Measurements from ENCODE around the gene TP53BP2.
"Not testable (repeated sequence)": the region's sequence is repeated elsewhere in the genome, so short reads cannot be mapped to it uniquely, and the experiment has no call there.

Gene TP53BP2

DNA sequence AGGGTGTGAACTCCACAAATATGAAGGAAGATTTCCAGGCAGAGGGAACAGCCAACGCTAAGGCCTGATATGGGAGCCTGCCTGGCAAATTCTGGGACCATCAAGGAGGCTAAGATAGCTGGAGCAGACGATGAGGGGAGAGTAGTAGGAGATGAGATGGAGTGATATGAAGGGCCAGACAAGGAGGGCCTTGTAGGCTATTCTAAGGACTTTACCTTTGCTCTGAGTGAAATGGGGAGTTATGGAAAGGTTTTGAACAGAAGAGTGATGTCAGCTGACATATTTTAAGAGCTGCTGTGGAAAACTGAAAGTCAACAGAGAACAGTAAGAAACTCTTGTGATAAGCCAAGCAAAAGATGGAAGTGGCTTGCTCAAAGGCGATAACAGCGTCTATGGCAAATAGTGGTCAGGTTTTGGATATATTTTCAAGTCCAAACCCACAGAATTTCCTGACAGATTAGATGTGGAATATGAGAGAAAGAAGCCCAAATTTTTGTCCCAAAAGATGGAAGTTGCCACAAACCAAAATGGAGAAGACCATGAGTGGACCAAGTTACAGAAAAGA lies 2.1 kb upstream of the TP53BP2 start:
- DNase-seq (ENCODE audit: low spot score in 2 of 2), result no peak
- H3K27me3 Mint-ChIP-seq, result no peaks in the 10 kb centered on the region
- peaks cover 26% of the 10 kb centered on the region for H3K4me1 Mint-ChIP-seq
- H3K27ac Mint-ChIP-seq (ENCODE audit: low read depth), result peak overlapping the region; percentile 5
- no peaks in the 10 kb centered on the region for H3K9me3 Mint-ChIP-seq
- peaks cover 18% of the 10 kb centered on the region for H3K36me3 Mint-ChIP-seq (ENCODE audit: insufficient read depth)
- no peak overlapping the region for H3K4me3 Mint-ChIP-seq
- ATAC-seq (replicated peaks; ENCODE audit: extremely low read depth, poor library complexity, severe bottlenecking), result no peak

DNA sequence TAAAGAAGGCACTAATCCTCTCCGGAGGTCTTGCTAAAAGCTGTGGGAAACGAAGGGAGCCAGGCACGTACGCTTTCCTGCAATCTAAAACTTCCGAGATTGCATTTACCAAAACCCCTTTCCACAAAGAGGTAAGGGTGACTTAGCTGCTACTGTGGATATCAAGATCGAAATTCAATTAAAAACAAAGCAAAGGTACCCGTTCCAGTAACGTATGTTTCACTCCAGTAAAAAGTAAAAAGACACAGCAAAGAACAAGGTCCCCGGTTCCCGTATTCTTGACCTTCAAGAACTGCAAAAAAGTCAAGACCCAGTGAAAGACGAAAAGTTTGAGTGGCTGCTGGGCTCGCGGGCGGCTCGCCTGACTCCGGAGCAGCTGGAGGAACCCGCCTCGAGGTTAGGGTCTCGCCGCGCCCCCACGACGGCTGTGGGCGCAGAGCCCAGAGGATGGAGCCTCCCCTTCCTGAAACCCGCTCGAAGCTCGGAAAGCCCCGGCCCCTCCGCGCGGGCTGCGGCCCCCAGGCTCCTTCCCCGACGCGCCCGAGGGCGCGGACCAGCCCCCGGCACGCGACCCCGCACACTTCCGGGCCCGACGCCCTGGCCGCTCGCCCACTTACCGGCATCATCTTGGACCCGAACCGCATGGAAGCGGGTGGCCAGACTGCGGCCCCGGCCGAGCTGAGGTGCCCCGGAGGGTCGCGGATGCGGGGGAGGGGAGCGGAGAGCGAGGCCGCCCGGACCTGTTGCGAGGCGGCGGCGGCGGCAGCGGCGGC lies 524 bp downstream of the TP53BP2 start:
- ATAC-seq (replicated peaks; ENCODE audit: extremely low read depth, poor library complexity, severe bottlenecking) (peak; percentile 47), DNase-seq (ENCODE audit: low spot score in 2 of 2) (peak; percentile 43 to 45)
- Mint-ChIP-seq H3K36me3 (ENCODE audit: insufficient read depth) (peaks cover 20% of the 10 kb centered on the region), H3K4me3 (peak overlapping the region; percentile 98), H3K27me3 (no peaks in the 10 kb centered on the region), H3K27ac (ENCODE audit: low read depth) (peak overlapping the region; percentile 96), H3K4me1 (peaks cover 34% of the 10 kb centered on the region), H3K9me3 (no peaks in the 10 kb centered on the region)

DNA sequence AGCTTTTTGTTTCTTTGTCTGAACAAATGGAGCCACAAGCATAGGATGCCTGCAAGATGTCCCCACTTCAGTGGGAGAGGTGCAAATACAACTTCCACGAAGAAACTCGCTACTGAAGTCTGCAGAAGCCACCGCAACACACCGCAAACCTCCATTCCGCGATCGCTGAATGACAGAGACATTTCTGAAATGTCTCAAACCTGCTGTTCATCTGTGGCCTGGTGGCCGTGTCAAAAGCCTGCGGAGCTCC lies 1.0 kb downstream of the TP53BP2 start:
- H3K27ac Mint-ChIP-seq (ENCODE audit: low read depth), result peak overlapping the region; percentile 96
- no peaks in the 10 kb centered on the region for H3K27me3 Mint-ChIP-seq
- peaks cover 20% of the 10 kb centered on the region for H3K36me3 Mint-ChIP-seq (ENCODE audit: insufficient read depth)
- peaks cover 37% of the 10 kb centered on the region for H3K4me1 Mint-ChIP-seq
- H3K4me3 Mint-ChIP-seq, result peak overlapping the region; percentile 98
- DNase-seq (ENCODE audit: low spot score in 2 of 2), result peak; percentile 24 to 29
- H3K9me3 Mint-ChIP-seq, result no peaks in the 10 kb centered on the region
- ATAC-seq (replicated peaks; ENCODE audit: extremely low read depth, poor library complexity, severe bottlenecking), result peak; percentile 2

DNA sequence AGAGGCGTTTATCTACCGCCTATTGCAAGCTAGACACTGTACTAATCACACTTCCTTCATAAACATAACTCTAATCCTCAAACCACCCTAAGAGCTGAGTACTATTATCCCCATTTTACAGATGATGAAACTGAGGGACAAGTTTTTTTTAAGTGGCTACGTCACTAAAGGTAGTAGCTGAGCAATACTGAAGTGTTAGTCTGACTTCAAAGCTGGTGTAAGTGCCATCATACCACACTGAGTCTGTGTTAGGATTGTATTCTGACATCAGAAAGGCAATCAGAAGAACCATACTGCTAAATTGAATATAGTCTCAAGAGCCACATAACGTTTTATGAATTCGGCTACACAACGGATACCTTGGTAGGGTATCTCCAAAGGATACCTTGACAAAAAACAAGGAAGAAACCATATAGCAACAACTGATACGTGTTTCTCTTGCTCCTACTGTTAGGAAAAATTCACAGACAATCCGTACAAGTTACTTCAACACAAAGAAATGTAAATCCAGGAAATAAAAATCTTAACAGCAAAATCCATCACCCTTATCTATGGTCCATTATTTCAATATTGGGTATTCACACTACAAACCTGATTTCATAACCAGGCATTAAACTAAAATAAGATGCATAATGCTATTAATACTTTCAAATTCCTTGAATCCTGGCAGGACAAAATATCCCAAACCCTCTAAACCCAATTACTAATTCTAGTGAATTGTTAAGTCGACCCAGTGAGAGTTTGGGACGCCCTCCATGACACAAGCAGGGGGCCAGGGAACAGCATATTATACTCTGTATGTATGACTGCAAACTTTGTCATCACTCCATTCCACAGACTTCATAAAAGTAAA lies 1.6 kb downstream of the TP53BP2 start:
- Mint-ChIP-seq H3K9me3 (no peaks in the 10 kb centered on the region), H3K36me3 (ENCODE audit: insufficient read depth) (peaks cover 20% of the 10 kb centered on the region), H3K27me3 (no peaks in the 10 kb centered on the region), H3K27ac (ENCODE audit: low read depth) (peak overlapping the region; percentile 96), H3K4me1 (peaks cover 37% of the 10 kb centered on the region), H3K4me3 (peak overlapping the region; percentile 98)
- DNase-seq (ENCODE audit: low spot score in 2 of 2) (no peak), ATAC-seq (replicated peaks; ENCODE audit: extremely low read depth, poor library complexity, severe bottlenecking) (peak; percentile 22)

DNA sequence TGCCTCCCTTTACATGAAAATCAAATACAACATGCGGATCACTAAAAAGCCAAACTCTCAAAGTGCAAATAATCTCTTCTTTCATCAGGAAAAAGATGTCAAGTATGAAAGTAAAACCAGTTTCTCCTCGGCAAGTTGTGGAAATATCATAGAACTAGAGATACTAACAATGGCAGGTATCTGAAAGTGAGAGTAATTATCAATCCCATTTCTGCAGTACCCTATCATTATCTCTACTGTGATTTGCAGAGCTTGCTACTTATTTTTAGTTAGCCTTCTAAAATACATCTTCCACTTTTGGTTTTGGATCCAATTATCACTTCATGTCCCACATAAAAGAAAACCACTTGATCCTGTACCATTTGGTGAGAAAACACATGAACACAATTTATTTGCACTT lies 3.0 kb downstream of the TP53BP2 start:
- peak overlapping the region; percentile 29 for H3K27ac Mint-ChIP-seq (ENCODE audit: low read depth)
- H3K36me3 Mint-ChIP-seq (ENCODE audit: insufficient read depth), result peaks cover 18% of the 10 kb centered on the region
- no peaks in the 10 kb centered on the region for H3K9me3 Mint-ChIP-seq
- no peaks in the 10 kb centered on the region for H3K27me3 Mint-ChIP-seq
- peaks cover 51% of the 10 kb centered on the region for H3K4me1 Mint-ChIP-seq
- no peak for DNase-seq (ENCODE audit: low spot score in 2 of 2)
- no peak for ATAC-seq (replicated peaks; ENCODE audit: extremely low read depth, poor library complexity, severe bottlenecking)
- H3K4me3 Mint-ChIP-seq, result peak overlapping the region; percentile 36

DNA sequence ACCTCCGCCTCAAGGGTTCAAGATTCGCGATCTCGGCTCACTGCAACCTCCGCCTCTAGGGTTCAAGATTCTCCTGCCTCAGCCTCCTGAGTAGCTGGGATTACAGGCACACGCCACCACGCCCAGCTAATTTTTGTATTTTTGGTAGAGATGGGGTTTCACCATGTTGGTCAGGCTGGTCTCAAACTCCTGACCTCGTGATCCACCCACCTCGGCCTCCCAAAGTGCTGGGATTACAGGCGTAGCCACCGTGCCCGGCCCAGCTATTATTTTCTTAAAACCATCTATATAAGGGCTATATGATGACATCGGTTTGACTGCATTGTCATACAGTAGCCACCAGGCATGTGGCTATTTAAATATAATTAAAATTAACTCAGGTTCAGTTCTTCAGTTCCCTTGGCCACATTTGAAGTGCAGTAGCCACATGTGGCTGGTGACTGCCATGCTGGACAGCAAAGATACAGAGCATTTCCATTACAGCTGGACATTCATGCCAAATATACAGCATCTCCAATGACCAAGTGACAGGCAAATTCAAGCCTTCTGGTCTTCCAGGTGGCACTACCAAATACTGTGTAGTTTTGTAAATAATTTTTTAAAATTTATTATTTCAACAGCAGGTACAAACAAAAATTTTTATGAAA lies 3.6 kb downstream of the TP53BP2 start:
- H3K27me3 Mint-ChIP-seq; ATAC-seq (replicated peaks; ENCODE audit: extremely low read depth, poor library complexity, severe bottlenecking); DNase-seq (ENCODE audit: low spot score in 2 of 2); H3K4me3 Mint-ChIP-seq; H3K9me3 Mint-ChIP-seq: not testable (repeated sequence)
- H3K36me3 Mint-ChIP-seq (ENCODE audit: insufficient read depth), result peaks cover 18% of the 10 kb centered on the region
- peaks cover 53% of the 10 kb centered on the region for H3K4me1 Mint-ChIP-seq
- peak overlapping the region; percentile 29 for H3K27ac Mint-ChIP-seq (ENCODE audit: low read depth)

DNA sequence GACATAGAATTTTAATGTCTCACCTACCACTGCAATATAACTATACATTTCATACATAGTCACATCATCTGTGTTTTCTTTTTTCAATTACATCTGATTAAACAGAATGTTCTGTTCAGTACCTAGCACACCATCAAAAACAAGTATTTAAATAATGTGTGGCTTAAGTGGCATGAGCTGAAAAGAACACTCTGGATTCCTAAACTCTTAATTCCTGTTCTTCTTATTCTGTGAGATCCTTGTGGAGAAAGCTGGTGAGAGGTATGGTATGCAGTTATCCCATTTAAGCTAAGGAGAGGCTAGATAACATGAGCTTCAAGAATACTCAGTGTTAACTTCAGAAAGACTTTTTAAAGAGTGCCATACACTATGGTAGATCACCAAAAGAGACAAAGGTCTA lies 5.5 kb downstream of the TP53BP2 start:
- Mint-ChIP-seq H3K9me3 (no peaks in the 10 kb centered on the region), H3K4me3 (no peak overlapping the region), H3K27me3 (no peaks in the 10 kb centered on the region), H3K27ac (ENCODE audit: low read depth) (no peak overlapping the region), H3K36me3 (ENCODE audit: insufficient read depth) (peaks cover 10% of the 10 kb centered on the region), H3K4me1 (peaks cover 44% of the 10 kb centered on the region)
- DNase-seq (ENCODE audit: low spot score in 2 of 2) (no peak), ATAC-seq (replicated peaks; ENCODE audit: extremely low read depth, poor library complexity, severe bottlenecking) (no peak)

DNA sequence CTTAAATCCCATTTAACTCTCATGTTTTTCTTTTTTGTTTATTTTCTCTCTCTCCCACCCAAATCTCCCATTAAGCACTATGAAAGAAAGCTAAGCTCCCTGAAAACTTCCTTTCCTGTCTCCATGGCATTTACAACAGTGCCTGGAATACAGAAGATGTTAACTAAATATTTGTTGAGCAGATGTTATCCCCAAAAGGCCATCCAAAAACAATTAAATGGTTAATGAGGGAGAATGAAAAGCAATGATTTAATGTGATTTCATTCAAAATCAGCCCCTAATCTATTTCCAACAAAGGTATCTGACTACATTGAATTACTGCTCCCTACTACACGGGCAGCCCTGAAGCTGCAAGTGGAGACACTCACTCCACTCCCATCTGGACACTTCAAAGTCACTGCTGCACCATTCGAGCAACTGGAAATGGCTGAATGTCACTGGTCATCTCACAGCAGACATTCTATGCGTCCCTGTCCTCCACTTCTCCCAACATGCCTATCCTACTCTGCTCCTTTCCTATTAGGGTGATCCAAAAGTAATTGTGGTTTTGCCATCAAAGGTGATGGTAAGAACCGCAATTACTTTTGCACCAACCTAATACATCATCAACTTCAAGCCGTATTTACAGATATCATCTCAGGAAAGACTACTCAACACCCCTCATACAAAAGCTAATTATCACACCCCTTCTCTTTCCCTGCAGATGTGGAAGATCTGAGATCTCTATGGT lies 7.5 kb downstream of the TP53BP2 start:
- Mint-ChIP-seq H3K4me1 (peaks cover 29% of the 10 kb centered on the region), H3K4me3 (peak overlapping the region; percentile 0), H3K27me3 (no peaks in the 10 kb centered on the region), H3K9me3 (no peaks in the 10 kb centered on the region), H3K27ac (ENCODE audit: low read depth) (peak overlapping the region; percentile 84), H3K36me3 (ENCODE audit: insufficient read depth) (peaks cover 2% of the 10 kb centered on the region)
- ATAC-seq (replicated peaks; ENCODE audit: extremely low read depth, poor library complexity, severe bottlenecking), result no peak
- DNase-seq (ENCODE audit: low spot score in 2 of 2), result no peak

DNA sequence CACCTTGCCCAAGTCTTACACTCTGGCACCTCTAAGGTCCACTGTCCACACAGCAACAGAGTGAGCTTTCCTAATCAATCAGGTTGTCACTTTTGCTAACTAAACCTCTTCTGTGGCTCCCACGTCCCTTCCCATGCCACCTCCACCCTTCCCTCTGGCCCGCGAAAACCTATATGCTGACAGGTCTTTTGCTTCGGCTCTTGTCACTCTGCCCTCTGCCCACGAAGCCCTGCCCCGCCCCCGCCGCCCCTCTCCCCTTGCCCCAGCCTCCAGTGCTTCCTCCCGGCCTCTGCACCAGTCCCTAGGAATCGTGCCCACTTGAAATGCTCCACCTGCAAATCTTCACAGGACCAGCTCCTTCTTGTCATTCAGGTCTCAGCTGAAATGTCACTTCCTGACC lies 8.1 kb downstream of the TP53BP2 start:
- Mint-ChIP-seq H3K27ac (ENCODE audit: low read depth) (peak overlapping the region; percentile 84), H3K9me3 (no peaks in the 10 kb centered on the region), H3K4me3 (peak overlapping the region; percentile 0), H3K36me3 (ENCODE audit: insufficient read depth) (peaks cover 2% of the 10 kb centered on the region), H3K4me1 (peaks cover 25% of the 10 kb centered on the region), H3K27me3 (no peaks in the 10 kb centered on the region)
- no peak for DNase-seq (ENCODE audit: low spot score in 2 of 2)
- ATAC-seq (replicated peaks; ENCODE audit: extremely low read depth, poor library complexity, severe bottlenecking), result no peak

DNA sequence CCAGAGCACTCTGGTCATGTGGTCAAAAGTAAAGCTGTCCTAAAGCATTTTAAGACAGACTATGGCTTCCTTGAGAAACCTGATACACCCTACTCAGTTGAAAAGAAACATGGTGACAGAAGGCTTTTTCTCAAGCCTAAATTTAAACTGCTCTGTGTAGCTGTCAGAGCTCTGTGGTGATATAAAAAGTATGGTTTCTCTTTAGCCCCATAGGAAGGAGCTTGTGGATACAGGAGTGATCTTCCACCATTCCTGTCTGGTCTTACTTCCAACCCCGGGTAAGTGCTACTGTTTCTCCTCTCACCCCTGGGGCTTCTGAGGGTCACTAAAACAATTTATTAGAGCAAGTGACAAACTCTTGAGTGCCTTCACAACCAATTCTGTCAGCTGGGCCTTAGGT lies 8.5 kb downstream of the TP53BP2 start:
- no peak for ATAC-seq (replicated peaks; ENCODE audit: extremely low read depth, poor library complexity, severe bottlenecking)
- peaks cover 25% of the 10 kb centered on the region for H3K4me1 Mint-ChIP-seq
- no peak for DNase-seq (ENCODE audit: low spot score in 2 of 2)
- H3K4me3 Mint-ChIP-seq, result peak overlapping the region; percentile 0
- H3K36me3 Mint-ChIP-seq (ENCODE audit: insufficient read depth), result peaks cover 2% of the 10 kb centered on the region
- no peak overlapping the region for H3K27ac Mint-ChIP-seq (ENCODE audit: low read depth)
- H3K9me3 Mint-ChIP-seq, result no peaks in the 10 kb centered on the region
- H3K27me3 Mint-ChIP-seq, result no peaks in the 10 kb centered on the region

DNA sequence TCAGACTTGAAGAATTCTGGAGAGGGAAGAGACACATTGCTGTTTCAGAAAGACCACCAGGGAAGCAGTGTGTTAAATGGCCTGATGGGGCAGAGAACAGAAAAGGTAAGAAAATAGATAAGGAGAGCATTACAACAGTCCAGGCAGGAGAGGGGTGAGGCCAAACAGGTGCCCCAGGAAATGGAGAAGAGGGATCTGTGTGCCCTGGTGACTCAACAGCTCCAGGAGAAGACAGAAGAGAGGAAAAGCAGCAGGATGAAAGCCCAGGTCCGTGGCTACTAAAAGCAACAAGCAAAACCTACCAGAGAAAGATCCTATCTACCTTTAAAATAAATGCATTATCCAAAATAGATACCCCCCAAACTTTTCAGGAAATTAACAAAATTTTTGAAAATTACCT lies 9.2 kb downstream of the TP53BP2 start:
- Mint-ChIP-seq H3K9me3 (no peaks in the 10 kb centered on the region), H3K27me3 (no peaks in the 10 kb centered on the region), H3K4me1 (peaks cover 31% of the 10 kb centered on the region), H3K36me3 (ENCODE audit: insufficient read depth) (peaks cover 4% of the 10 kb centered on the region), H3K27ac (ENCODE audit: low read depth) (no peak overlapping the region), H3K4me3 (no peak overlapping the region)
- no peak for DNase-seq (ENCODE audit: low spot score in 2 of 2)
- no peak for ATAC-seq (replicated peaks; ENCODE audit: extremely low read depth, poor library complexity, severe bottlenecking)

DNA sequence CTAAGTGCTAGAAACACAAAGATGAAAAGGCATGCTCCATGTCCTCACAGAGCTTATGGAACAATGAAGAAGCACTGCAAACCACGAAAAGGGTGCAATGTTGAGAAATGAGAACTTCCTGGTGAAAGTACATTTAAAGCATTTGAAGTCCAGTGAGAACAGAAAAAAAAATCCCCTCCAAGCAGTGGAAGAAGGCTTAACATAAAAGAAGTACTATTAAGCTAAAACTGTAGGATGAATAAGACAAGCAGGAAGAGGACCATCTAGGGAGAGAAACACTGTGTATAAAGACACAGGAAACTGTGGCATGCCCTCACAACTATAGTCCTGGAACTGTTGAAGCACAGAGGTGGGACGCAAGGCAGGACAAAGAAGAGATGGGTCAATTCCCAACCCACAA lies 10.0 kb downstream of the TP53BP2 start:
- Mint-ChIP-seq H3K4me3 (no peak overlapping the region), H3K27me3 (no peaks in the 10 kb centered on the region), H3K27ac (ENCODE audit: low read depth) (no peak overlapping the region), H3K36me3 (ENCODE audit: insufficient read depth) (peaks cover 4% of the 10 kb centered on the region), H3K9me3 (no peaks in the 10 kb centered on the region), H3K4me1 (peaks cover 32% of the 10 kb centered on the region)
- DNase-seq (ENCODE audit: low spot score in 2 of 2), result no peak
- ATAC-seq (replicated peaks; ENCODE audit: extremely low read depth, poor library complexity, severe bottlenecking), result no peak

Data from central memory CD8-positive, alpha-beta T cell (primary cell).